ENCODE data around the gene INAVA.

Gene INAVA

GRCh38 chr1:200894712-200895442 lies at the start of gene INAVA:
Gene INAVA, plus strand, starts transcription at chr1:200894900. Its CDS starts 3,501 bp downstream, at chr1:200898401.
- Mint-ChIP-seq H3K27ac (no peak within 1 kb of the TSS), H3K9me3 (no peaks in the 10 kb centered on the region), H3K36me3 (no peaks in the 10 kb centered on the region), H3K4me3 (no peak within 1 kb of the TSS), H3K4me1 (peaks cover 26% of the 10 kb centered on the region)
- DNase-seq (ENCODE audit: low spot score in 2 of 2) (no peak), ATAC-seq (no peak)

- no peak overlapping the region for H3K27ac Mint-ChIP-seq
Measured at GRCh38 chr1:200845360-200845759, 49.3 kb upstream of the INAVA start.

GRCh38 chr1:200846398-200846797 lies 48.3 kb upstream of the INAVA start:
- DNase-seq (ENCODE audit: low spot score in 2 of 2) (no peak), ATAC-seq (no peak)
- Mint-ChIP-seq H3K27ac (no peak overlapping the region), H3K9me3 (no peaks in the 10 kb centered on the region), H3K36me3 (no peaks in the 10 kb centered on the region), H3K4me3 (no peak overlapping the region), H3K4me1 (no peaks in the 10 kb centered on the region)

More at GRCh38 chr1:200845360-200845759, 49.3 kb upstream of the INAVA start:
- ATAC-seq (no peak), DNase-seq (ENCODE audit: low spot score in 2 of 2) (no peak)
- Mint-ChIP-seq H3K9me3 (no peaks in the 10 kb centered on the region), H3K4me3 (no peak overlapping the region), H3K4me1 (no peaks in the 10 kb centered on the region), H3K36me3 (no peaks in the 10 kb centered on the region)

- DNase-seq (ENCODE audit: low spot score in 2 of 2) = no peak
- no peak overlapping the region for H3K4me3 Mint-ChIP-seq
Measured at GRCh38 chr1:200849430-200849829, 45.3 kb upstream of the INAVA start.

GRCh38 chr1:200850554-200850953 lies 44.1 kb upstream of the INAVA start:
- DNase-seq (ENCODE audit: low spot score in 2 of 2) = no peak
- no peaks in the 10 kb centered on the region for H3K4me1 Mint-ChIP-seq
- ATAC-seq = no peak
- no peaks in the 10 kb centered on the region for H3K36me3 Mint-ChIP-seq
- H3K27ac Mint-ChIP-seq = no peak overlapping the region
- no peaks in the 10 kb centered on the region for H3K9me3 Mint-ChIP-seq
- H3K4me3 Mint-ChIP-seq = no peak overlapping the region

More at GRCh38 chr1:200849430-200849829, 45.3 kb upstream of the INAVA start:
- no peaks in the 10 kb centered on the region for H3K36me3 Mint-ChIP-seq
- ATAC-seq = no peak
- H3K27ac Mint-ChIP-seq = no peak overlapping the region
- H3K9me3 Mint-ChIP-seq = no peaks in the 10 kb centered on the region
- H3K4me1 Mint-ChIP-seq = no peaks in the 10 kb centered on the region

- peak; percentile 81 for ATAC-seq
- DNase-seq (ENCODE audit: low spot score in 2 of 2) = no peak
Measured at GRCh38 chr1:200856716-200857357, 37.9 kb upstream of the INAVA start.

GRCh38 chr1:200857804-200858203 lies 36.9 kb upstream of the INAVA start:
- no peak overlapping the region for H3K27ac Mint-ChIP-seq

More at GRCh38 chr1:200856716-200857357, 37.9 kb upstream of the INAVA start:
- Mint-ChIP-seq H3K4me1 (peaks cover 7% of the 10 kb centered on the region), H3K4me3 (no peak overlapping the region), H3K9me3 (no peaks in the 10 kb centered on the region), H3K36me3 (no peaks in the 10 kb centered on the region), H3K27ac (no peak overlapping the region)

GRCh38 chr1:200861937-200862647 lies 32.6 kb upstream of the INAVA start:
- Mint-ChIP-seq H3K9me3 (no peaks in the 10 kb centered on the region), H3K36me3 (no peaks in the 10 kb centered on the region), H3K27ac (peak overlapping the region; percentile 63), H3K4me1 (peaks cover 31% of the 10 kb centered on the region), H3K4me3 (peak overlapping the region; percentile 32)
- DNase-seq (ENCODE audit: low spot score in 2 of 2) = no peak
- peak; percentile 78 for ATAC-seq

More at GRCh38 chr1:200857804-200858203, 36.9 kb upstream of the INAVA start:
- ATAC-seq (no peak), DNase-seq (ENCODE audit: low spot score in 2 of 2) (no peak)
- no peaks in the 10 kb centered on the region for H3K36me3 Mint-ChIP-seq
- H3K9me3 Mint-ChIP-seq = no peaks in the 10 kb centered on the region
- H3K4me3 Mint-ChIP-seq = no peak overlapping the region
- H3K4me1 Mint-ChIP-seq = peaks cover 17% of the 10 kb centered on the region

GRCh38 chr1:200862713-200863415 lies 31.8 kb upstream of the INAVA start:
- Mint-ChIP-seq H3K4me1 (peaks cover 37% of the 10 kb centered on the region), H3K27ac (peak overlapping the region; percentile 63), H3K36me3 (no peaks in the 10 kb centered on the region), H3K9me3 (no peaks in the 10 kb centered on the region), H3K4me3 (peak overlapping the region; percentile 32)
- DNase-seq (ENCODE audit: low spot score in 2 of 2) (no peak), ATAC-seq (peak; percentile 66)

GRCh38 chr1:200866116-200866515 lies 28.6 kb upstream of the INAVA start:
- DNase-seq (ENCODE audit: low spot score in 2 of 2) (no peak), ATAC-seq (no peak)
- Mint-ChIP-seq H3K36me3 (no peaks in the 10 kb centered on the region), H3K4me3 (no peak overlapping the region), H3K4me1 (peaks cover 58% of the 10 kb centered on the region), H3K27ac (no peak overlapping the region), H3K9me3 (no peaks in the 10 kb centered on the region)

- DNase-seq (ENCODE audit: low spot score in 2 of 2) (no peak), ATAC-seq (peak; percentile 84)
- Mint-ChIP-seq H3K27ac (no peak overlapping the region), H3K36me3 (no peaks in the 10 kb centered on the region), H3K9me3 (no peaks in the 10 kb centered on the region), H3K4me1 (peaks cover 62% of the 10 kb centered on the region), H3K4me3 (peak overlapping the region; percentile 37)
Measured at GRCh38 chr1:200866521-200866920, 28.2 kb upstream of the INAVA start.

GRCh38 chr1:200867018-200867811 lies 27.5 kb upstream of the INAVA start:
- H3K36me3 Mint-ChIP-seq = no peaks in the 10 kb centered on the region
- no peaks in the 10 kb centered on the region for H3K9me3 Mint-ChIP-seq
- DNase-seq (ENCODE audit: low spot score in 2 of 2) = no peak
- H3K4me3 Mint-ChIP-seq = peak overlapping the region; percentile 37
- ATAC-seq = peak; percentile 1
- H3K27ac Mint-ChIP-seq = no peak overlapping the region
- peaks cover 63% of the 10 kb centered on the region for H3K4me1 Mint-ChIP-seq

GRCh38 chr1:200869376-200869752 lies 25.3 kb upstream of the INAVA start:
- Mint-ChIP-seq H3K4me3 (peak overlapping the region; percentile 33), H3K36me3 (no peaks in the 10 kb centered on the region)

GRCh38 chr1:200869753-200870391 lies 24.8 kb upstream of the INAVA start:
- no peaks in the 10 kb centered on the region for H3K9me3 Mint-ChIP-seq
- H3K27ac Mint-ChIP-seq = no peak overlapping the region
- ATAC-seq = peak; percentile 87
- DNase-seq (ENCODE audit: low spot score in 2 of 2) = peak in 1 of 2 donors; percentile 81
- peak overlapping the region; percentile 33 for H3K4me3 Mint-ChIP-seq
- H3K36me3 Mint-ChIP-seq = no peaks in the 10 kb centered on the region
- H3K4me1 Mint-ChIP-seq = peaks cover 63% of the 10 kb centered on the region

More at GRCh38 chr1:200869376-200869752, 25.3 kb upstream of the INAVA start:
- no peak for ATAC-seq
- DNase-seq (ENCODE audit: low spot score in 2 of 2) = no peak
- Mint-ChIP-seq H3K4me1 (peaks cover 58% of the 10 kb centered on the region), H3K9me3 (no peaks in the 10 kb centered on the region), H3K27ac (no peak overlapping the region)
